Measurements from ENCODE around the gene PRPF19.

The PRPF19 gene

GRCh38 chr11:60872124-60872960, 34.0 kb downstream of the PRPF19 start:
- no peak for DNase-seq

DNA sequence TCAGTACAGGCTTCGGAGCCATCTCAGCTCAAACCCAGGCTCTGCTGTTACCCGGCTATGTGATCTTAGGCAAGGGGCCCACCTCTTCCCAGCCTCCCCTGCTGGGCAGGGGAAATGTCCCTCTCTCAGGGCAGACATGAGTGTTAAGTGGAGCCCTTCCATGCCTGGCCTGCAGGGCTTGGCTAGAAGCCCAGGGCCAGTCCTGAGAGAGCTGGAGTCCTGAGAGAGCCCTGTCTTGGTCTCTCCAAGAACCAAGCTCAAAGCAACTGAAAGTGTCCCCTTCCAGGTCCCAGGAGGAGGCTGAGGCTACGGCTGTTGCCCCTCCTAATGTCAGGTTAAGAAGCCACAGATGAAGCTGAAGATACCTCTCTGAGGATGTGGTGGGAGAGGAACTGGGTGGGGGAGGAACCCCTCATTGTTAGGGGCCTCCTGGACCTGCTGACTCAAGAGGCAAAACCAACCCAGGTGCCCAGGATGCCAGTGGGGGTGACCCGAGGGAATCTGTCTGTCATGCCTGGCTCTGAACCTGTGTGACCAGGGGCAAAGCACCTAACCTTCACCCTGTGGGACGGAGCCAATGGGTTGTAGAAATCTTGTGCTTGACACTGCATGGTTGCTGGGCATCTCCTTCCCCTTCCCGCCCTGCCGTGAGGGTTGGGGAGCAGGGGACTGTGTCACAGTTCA, 34.9 kb downstream of the PRPF19 start:
- DNase-seq: no peak

DNA sequence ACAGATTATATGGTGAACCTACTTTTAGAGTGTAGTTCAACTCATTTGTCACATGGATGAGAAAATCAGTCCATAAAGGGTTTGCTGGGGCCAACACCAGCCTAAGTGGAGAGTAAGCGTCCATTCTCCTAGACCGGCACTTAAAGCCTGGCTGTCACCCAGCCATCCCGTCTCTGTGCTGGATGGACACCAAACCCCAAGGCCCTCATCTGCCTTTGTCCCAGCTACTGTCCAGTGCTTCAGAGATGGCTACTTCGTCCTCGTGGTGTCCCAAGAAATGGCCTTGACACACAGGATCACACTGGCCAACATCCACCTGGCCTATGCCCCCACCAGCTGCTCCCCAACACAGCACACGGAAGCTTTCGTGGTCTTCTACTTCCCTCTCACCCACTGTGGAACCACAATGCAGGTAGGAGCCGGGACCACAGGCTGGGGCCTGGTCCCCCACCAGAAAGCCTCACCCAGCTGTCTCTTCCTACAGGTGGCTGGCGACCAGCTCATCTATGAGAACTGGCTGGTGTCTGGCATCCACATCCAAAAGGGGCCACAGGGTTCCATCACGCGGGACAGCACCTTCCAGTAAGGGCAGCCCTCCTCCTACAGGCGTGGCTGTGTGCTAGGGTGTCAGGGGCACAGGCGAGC, 35.5 kb downstream of the PRPF19 start:
- DNase-seq: no peak

DNA sequence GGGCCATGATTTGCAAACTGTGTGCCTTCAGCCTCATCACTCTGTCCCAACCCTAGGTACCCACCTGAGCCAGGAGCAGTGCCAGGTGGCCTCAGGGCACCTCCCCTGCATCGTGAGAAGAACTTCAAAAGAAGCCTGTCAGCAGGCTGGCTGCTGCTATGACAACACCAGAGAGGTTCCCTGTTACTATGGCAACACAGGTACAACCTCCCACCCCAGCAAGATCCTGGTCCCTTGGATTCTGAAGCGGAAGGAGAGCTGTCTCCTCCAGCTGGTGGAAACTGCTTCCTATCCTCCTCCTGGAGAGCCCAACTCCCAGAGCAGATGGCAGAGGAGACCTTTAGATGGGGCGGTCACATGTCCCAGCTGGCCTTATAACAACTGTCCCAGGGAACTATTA, 36.1 kb downstream of the PRPF19 start:
- DNase-seq: no peak

DNA sequence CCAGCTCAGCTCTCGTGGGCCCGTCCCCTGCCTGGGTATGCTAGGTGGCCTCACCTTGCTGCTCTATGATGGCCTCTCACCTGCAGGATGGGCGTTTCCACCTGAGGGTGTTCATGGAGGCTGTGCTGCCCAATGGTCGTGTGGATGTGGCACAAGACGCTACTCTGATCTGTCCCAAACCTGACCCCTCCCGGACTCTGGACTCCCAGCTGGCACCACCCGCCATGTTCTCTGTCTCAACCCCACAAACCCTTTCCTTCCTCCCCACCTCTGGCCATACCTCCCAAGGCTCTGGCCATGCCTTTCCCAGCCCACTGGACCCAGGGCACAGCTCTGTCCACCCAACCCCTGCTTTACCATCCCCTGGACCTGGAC, 36.9 kb downstream of the PRPF19 start:
- no peak for DNase-seq

- no peak for DNase-seq
Measured at GRCh38 chr11:60868682-60869450, 37.5 kb downstream of the PRPF19 start.

DNA sequence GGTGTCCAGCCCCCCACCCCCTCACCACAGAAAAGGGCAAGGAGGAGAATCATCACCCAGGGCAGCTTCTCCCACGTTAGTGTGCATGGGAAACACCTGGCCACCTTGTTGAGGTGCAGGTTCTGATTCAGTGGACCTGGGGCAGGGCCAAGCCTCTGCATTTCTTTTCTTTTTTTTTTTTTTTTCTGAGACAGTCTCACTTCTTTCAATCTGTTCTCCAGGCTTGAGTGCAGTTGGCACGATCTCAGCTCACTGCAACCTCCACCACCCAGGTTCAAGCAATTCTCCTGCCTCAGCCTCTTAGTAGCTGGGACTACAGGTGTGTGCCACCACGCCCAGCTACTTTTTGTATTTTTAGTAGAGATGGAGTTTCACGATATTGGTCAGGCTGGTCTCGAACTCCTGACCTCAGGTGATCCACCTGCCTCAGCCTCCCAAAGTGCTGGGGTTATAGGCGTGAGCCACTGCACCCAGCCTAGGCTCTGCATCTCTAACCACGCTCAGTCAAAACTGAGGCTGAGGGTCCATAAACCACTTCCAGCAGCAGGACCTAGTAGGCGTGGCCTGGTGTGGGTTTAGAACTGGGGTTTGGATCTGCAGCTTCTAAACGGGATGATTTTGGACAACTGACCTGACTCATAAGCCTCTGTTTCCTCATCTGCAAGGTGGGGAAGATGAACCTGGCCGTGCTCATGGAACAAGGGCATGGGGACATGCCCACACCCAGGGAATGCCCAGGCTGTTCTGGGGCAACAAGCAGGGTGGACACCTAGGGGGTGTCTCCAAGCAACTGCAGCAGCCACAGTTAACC, 38.3 kb downstream of the PRPF19 start:
- no peak for DNase-seq

DNA sequence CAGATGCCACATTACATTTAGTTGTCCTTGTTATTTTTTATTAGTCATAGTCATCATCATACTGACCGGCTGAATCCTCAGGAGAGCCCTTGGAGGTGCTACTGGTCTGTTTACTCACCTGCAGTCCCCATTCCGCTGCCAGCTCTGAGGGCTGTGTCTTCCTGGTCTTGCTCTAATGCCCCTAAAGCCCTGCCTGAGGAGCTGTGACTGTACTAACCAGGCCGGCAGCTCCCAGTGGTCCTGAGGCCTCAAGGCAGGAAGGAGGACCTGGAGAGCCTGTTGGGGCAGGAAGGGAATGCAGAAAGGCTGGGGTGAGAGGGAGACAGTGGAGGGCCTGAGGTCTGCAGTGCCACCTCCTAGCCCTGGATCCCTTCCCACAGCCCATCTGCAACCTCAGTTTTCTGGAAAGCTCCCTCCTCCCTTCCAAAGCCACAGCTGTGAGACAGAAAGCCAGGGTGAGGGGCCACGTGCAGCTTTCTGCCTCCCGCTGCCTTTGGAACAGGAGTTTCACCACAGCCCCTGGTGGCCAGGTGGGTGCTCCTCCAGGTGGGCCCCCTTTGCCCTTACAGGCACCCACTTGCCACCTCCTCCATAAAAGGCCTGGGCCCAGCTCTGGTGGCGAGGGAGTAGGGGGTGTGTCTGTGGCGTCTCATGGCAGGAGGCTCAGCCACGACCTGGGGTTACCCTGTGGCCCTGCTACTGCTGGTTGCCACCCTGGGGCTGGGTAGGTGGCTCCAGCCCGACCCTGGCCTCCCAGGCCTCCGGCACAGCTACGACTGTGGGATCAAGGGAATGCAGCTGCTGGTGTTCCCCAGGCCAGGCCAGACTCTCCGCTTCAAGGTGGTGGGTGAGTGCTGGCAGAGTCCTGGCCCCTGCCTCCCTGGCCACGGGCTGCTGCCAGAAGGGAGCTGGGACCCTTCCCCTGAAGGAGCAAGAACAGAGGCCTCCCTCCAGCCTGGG, 39.2 kb downstream of the PRPF19 start, which contains the start of gene ZP1:
Gene ZP1, plus strand, starts transcription at position 632 of the 960 bp plus-strand sequence. Its CDS starts 20 bp downstream, at position 652.
- DNase-seq: no peak

DNA sequence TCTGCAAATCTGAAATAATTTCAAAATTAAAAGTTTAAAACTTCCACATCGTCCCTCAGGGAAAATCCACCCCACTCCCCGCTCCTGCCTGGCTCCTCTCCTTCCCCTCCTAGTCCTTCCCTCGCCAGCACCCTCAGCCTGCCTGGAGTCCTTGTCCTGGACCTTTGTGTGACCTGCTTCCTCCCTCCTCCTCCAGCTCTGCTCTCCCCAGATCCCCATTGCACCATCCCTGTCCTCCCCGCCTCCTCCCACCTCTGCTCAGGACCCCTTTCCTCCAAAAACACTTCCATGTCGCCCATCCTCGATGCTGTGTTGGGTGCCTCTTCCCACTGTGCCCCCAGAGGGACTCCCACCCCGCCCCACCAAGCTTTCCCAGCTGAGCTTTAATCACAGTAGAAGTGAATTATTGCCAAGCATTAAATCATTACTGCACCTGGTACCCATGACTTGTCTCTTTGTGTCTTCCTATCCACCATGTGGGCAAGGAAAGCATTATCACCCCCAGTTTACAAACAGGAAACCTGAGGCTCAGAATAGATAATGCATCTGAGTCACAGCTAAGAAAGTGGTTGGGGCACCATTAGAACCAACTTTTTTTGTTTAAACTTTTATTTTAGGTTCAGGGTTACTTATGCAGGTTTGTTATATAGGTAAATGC, 41.4 kb downstream of the PRPF19 start:
- no peak for DNase-seq

DNA sequence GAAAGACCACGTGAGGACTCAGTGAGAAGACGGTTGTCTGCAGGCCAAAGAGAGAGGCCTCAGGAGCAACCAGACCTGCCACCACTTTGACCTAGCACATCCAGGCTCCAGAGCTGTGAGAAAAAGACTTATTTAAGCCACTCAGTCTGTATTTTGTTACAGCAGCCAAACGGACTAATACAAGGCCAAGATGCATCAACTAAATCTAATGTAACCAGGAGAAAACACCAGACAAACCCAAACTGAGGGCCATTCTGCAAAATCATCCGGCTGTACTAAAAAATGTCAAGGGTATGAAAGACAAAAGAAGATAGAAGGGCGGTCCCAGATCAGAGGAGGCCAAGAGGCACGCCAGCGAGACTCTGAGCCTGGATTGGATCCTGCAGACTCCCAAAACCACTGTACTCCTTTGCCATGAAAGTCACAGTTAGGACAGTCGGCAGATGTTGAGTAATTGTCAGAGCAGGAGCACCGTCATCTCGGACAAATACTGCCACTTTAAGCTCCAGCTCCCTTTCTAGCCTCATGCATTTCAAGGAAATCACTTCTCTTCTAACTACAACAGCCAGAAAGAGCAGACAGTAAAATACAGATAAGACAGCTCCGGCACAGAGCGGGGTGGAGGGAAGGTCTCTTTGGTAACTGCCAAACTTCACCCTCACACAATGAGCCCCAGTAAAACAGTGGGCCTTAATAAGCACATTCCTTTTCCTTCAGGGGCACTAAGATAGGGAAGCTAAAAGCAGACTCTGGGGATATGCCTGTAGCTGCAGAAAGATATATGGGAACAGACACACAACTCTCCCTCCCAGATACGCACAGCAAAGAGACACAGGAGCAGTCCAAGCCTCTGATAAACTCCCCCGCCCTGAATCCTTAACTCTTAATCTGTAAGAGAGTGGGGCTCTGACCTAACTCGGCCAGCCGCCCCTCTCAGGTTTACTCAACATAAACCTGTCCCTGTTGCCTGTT, 42.5 kb downstream of the PRPF19 start:
- no peak for DNase-seq

DNA sequence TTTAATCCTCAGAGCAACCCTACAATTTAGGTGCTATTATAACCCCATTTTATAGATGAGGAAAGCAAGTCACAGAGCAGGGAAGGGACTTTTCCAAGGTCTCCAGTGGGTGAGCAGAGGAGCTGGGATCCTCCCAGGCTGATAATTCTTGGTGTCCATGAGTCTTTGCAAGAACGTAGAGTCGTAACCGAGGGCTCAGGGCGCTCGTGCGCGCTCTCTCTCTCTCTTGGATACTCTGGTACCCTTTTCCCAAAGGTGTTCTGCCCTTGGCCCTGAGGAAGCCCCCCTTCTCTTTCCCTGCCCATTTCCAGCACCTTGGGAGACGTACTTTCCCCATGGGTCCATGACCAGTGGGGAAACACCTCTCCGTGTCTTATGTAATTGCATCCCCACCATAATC, 44.2 kb downstream of the PRPF19 start:
- DNase-seq: no peak

- DNase-seq: no peak
Measured at GRCh38 chr11:60860943-60861342, 45.4 kb downstream of the PRPF19 start.

- DNase-seq: no peak
Measured at GRCh38 chr11:60859616-60860250, 46.7 kb downstream of the PRPF19 start.

DNA sequence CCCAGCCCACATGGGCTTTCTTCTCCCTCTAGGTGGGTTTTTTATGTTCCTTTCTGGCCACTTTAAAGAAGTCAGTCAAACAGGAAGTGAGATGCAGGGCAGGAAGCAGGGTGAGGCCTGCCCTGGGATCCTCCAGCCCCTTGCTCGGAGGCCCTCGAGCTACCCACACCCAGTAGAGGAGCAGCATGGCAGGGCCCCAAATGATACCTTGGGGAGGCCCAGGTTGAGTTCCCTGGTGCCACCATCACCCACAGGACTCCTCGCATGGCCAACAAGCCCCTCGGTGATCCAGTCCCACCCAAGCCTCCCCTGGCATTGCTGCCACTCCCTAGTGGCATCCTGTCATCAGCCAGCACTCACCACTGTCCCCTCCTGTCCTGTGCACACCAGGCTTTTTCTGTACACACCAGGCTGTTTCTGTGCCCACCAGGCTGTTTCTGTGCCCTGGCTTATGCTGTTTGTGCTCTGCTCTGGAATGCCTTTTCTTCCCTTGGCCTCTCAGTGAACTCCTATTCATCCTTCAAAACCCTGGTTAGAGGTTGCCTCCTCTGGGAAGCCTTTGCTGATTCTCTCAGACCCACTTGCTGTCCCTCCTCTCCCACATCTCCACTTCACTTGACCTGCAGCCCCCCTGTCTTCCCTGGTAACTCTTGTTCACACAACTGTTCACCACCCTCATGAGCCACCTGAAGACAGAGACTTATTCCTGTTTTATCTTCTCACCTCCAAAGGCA, 47.5 kb downstream of the PRPF19 start:
- no peak for DNase-seq

GRCh38 chr11:60858236-60858635, 48.1 kb downstream of the PRPF19 start:
- no peak for DNase-seq

DNA sequence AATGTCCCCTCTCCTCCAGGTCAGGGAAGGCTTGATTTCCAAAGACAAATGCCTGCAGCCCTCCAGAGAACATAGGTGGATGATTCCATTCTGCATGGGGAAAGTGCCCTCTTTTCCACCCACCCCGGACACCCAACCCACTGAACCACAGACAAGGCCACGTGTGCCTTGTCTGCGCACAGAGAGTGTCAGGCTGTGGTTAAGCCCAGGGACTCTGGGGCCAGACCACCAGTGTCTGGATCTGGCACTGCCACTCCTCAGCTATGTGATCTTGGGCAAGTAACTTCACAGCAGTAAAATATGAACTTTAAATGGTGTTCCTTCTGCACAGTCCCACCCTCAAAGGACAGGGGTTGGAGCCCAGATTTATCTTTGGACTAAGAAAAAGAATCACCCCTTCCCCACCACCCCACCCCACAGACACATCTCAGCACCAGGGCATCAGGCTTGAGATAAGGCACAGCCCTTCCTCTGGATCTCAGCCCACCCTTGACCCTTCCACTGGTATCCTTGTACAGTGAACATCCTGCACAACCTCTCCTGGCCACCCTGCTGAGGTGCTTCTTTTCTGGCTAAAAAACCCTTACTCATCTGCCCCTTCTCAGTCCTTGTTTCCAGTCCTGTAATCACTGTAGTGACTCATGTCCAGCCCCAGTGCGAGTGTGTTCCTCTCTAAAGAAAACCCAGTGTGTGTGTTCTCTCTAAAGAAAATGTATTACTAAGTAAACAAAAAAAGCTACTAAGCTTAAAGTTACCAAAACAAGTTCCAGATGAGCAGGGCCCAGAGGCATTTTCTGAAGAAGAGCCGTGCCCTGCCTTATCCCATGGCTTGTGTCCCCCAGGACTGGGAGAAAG, 48.8 kb downstream of the PRPF19 start:
- no peak for DNase-seq

Measured in activated CD4-positive, alpha-beta T cell treated with anti-CD3 and anti-CD28 coated beads, Interleukin-2, Interleukin-6, amounts not matched to agents 100 ng/mL and 50 ng/mL, durations not matched to agents 16 hours and 8 hours (primary cell).